ENCODE measurements around the gene CYB5R4.

DNA sequence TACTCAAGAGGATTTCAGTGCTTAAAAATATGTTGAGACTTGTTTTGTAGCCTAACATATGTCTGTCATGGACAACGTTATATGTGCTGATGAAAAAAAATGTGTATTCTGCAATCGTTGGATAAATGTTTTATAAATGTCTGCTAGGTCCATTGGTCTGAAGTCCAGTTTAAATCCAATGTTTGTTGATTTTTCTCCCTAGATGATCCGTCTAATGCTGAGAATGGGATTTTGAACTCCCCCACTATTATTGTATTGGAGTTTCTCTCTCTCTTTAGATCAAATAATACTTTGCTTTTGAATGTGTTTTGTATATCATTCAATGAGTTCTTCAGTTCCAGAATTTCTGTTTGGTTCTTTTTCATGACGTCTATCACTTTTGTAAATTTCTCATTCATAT is 44.9 kb downstream of the CYB5R4 start:
- TF ChIP-seq BRCA1 (IDR thresholded peaks at IDR 0.05; ENCODE audit: low read depth, low read length), result no peak
- TF ChIP-seq, protein P1, sequence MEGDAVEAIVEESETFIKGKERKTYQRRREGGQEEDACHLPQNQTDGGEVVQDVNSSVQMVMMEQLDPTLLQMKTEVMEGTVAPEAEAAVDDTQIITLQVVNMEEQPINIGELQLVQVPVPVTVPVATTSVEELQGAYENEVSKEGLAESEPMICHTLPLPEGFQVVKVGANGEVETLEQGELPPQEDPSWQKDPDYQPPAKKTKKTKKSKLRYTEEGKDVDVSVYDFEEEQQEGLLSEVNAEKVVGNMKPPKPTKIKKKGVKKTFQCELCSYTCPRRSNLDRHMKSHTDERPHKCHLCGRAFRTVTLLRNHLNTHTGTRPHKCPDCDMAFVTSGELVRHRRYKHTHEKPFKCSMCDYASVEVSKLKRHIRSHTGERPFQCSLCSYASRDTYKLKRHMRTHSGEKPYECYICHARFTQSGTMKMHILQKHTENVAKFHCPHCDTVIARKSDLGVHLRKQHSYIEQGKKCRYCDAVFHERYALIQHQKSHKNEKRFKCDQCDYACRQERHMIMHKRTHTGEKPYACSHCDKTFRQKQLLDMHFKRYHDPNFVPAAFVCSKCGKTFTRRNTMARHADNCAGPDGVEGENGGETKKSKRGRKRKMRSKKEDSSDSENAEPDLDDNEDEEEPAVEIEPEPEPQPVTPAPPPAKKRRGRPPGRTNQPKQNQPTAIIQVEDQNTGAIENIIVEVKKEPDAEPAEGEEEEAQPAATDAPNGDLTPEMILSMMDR (IDR thresholded peaks at IDR 0.05; ENCODE audit: control extremely low read depth in 1 of 3, insufficient read depth in 1 of 3, low read depth in 1 of 3, low read length in 3 of 3), result no peak
- TF ChIP-seq RAD21 (IDR thresholded peaks at IDR 0.05 in 1 of 2, conservative IDR thresholded peaks at IDR 0.05 in 1 of 2; ENCODE audit: low read depth in 2 of 2, low read length in 2 of 2), result no peak
